HepG2 (cell line): ENCODE measurements around the gene CEBPG. TPM values are rescaled to one million over a fixed set of nuclear protein-coding genes. Genes with fewer than 3 reads are reported as not detected.

Source experiments
- FOXP1 ChIP-seq, 2 experiments: fragments of 450-650 bp in 1 of 2; IDR thresholded peaks; 2 replicates each; pipeline ENCODE4 v1.6.1; 2017 to 2018; ENCODE audit warnings: antibody characterized with exemption in 1 of 2
- PAF1 ChIP-seq: IDR thresholded peaks from 2 replicates; pipeline ENCODE4 v1.6.1; 2016; ENCODE audit warnings: missing genetic modification reagents, missing compliant biosample characterization
- RFX5 ChIP-seq: IDR thresholded peaks from 2 replicates; pipeline ENCODE4 v1.6.1; 2011; ENCODE audit warnings: low read depth, low read length, improper control_type of control experiment
- TBX2 ChIP-seq: sonication (generic); formaldehyde crosslinking; IDR thresholded peaks from 2 replicates; pipeline ENCODE4 v1.5.0; 2020; ENCODE audit warnings: missing genetic modification reagents, mild to moderate bottlenecking, borderline replicate concordance
- ZNF121 ChIP-seq: sonication (generic); formaldehyde crosslinking; IDR thresholded peaks from 2 replicates; pipeline ENCODE4 v1.5.0; 2020; ENCODE audit warnings: mild to moderate bottlenecking, missing genetic modification reagents
- ZNF20 ChIP-seq: sonication (generic); formaldehyde crosslinking; IDR thresholded peaks from 2 replicates; pipeline ENCODE4 v1.4.0; 2020; ENCODE audit warnings: mild to moderate bottlenecking, moderate library complexity, missing genetic modification reagents
- ZNF546 ChIP-seq: sonication (generic); formaldehyde crosslinking; conservative IDR thresholded peaks from 2 replicates; pipeline ENCODE4 v1.8.1; 2023; ENCODE audit warnings: mild to moderate bottlenecking, missing genetic modification reagents
- ZNF678 ChIP-seq: sonication (generic); formaldehyde crosslinking; IDR thresholded peaks from 2 replicates; pipeline ENCODE4 v1.4.0; 2020; ENCODE audit warnings: mild to moderate bottlenecking, missing genetic modification reagents
- ZNF749 ChIP-seq: sonication (generic); formaldehyde crosslinking; IDR thresholded peaks from 2 replicates; pipeline ENCODE4 v1.8.0; 2022; ENCODE audit warnings: mild to moderate bottlenecking, missing genetic modification reagents, moderate library complexity, borderline replicate concordance
- polyA plus RNA-seq, 8 experiments: library from polyadenylated mRNA; depleted of rRNA in 3 of 8; stranded (reverse) in 7 of 8; unstranded in 1 of 8; fragments of >200 nt; fragmentation: Illumina TruSeq in 4 of 8; extraction: Trizol in 4 of 8; gene quantifications; 2 replicates each; pipeline versions ENCODE4 v1.2.1 to v1.2.3, GENCODE V29; 2011 to 2016; ENCODE audit warnings: low read depth in 4 of 8, missing spikeins in 1 of 8, mixed read lengths in 1 of 8; ENCODE audit not compliant: insufficient read depth in 1 of 8
- total RNA-seq, 5 experiments: library from RNA; depleted of rRNA; stranded (reverse); fragments of >200 nt; fragmentation: Illumina TruSeq; extraction: Trizol; gene quantifications; 2 replicates each; pipeline ENCODE4 v1.2.3, GENCODE V29; 2016; ENCODE audit warnings: low read depth in 1 of 5
- TF ChIP-seq, protein P1 (sequence below): sonication (generic); formaldehyde crosslinking; IDR thresholded peaks from 2 replicates; pipeline ENCODE4 v1.4.0; 2020; ENCODE audit warnings: missing genetic modification reagents
- TF ChIP-seq, protein P2 (sequence below): IDR thresholded peaks from 2 replicates; pipeline ENCODE4 v1.6.1; 2018; ENCODE audit warnings: missing genetic modification reagents, mild to moderate bottlenecking, missing compliant biosample characterization
- TF ChIP-seq, protein P3 (sequence below): sonication (generic); formaldehyde crosslinking; conservative IDR thresholded peaks from 2 replicates; pipeline ENCODE4 v1.4.0; 2020; ENCODE audit warnings: missing genetic modification reagents
- TF ChIP-seq, protein P4 (sequence below): sonication (generic); formaldehyde crosslinking; IDR thresholded peaks from 2 replicates; pipeline ENCODE4 v1.4.0; 2020; ENCODE audit warnings: mild to moderate bottlenecking, missing genetic modification reagents, borderline replicate concordance
- TF ChIP-seq, protein P5 (sequence below): sonication (generic); formaldehyde crosslinking; IDR thresholded peaks from 2 replicates; pipeline ENCODE4 v1.5.0; 2020; ENCODE audit warnings: mild to moderate bottlenecking, missing genetic modification reagents
- TF ChIP-seq, protein P6 (sequence below): sonication (generic); formaldehyde crosslinking; IDR thresholded peaks from 2 replicates; pipeline ENCODE4 v1.9.0; 2021; ENCODE audit warnings: missing genetic modification reagents, borderline replicate concordance

Gene CEBPG
- total and polyA plus RNA-seq, 2 of the 13 experiments (the other 11 are each of a cell fraction or from before 2014, with no cell fraction given) = 25.7 to 34.3 TPM

DNA sequence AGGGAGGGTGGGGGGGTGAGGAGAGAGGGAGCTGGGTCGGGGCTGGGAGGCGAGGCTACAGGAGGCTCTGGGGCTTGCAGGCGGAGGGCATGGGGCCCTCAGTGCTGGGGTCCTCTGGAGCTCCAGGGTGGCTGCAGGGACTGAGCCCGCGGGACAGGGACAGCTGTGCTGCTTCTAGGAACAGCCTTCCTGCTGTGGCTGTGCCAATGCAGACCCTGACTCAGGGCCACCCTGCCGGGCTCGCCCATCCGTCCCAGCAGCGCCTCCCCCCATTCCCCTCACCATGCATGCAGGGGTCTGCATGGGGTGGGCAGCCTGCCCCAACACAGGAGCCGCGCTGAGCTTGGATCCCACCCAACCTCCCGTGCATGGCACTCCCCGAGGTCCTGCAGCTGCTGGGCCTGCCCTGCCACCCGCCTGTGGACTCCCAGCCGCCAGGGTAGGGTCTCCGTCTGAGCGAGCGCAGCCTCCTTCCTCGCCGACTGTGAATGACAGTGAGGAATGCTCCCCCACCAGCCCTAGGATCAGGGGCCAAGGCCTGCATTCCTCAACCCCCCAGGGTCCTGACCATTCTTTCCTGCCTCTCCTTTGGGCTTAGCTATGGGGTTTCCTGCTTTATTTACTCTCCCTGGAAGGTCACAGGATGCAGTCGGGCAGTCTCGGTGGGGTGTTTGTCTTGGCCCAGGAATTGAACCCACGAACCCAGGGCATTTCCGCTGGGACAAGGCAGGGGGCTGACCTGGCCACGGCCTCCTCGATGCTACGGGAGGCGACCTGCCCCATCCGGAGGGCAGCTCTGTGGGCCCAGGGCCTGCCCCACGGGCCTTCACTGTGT, 23.4 kb downstream of the CEBPG start (continued):
- TF ChIP-seq, protein P1, sequence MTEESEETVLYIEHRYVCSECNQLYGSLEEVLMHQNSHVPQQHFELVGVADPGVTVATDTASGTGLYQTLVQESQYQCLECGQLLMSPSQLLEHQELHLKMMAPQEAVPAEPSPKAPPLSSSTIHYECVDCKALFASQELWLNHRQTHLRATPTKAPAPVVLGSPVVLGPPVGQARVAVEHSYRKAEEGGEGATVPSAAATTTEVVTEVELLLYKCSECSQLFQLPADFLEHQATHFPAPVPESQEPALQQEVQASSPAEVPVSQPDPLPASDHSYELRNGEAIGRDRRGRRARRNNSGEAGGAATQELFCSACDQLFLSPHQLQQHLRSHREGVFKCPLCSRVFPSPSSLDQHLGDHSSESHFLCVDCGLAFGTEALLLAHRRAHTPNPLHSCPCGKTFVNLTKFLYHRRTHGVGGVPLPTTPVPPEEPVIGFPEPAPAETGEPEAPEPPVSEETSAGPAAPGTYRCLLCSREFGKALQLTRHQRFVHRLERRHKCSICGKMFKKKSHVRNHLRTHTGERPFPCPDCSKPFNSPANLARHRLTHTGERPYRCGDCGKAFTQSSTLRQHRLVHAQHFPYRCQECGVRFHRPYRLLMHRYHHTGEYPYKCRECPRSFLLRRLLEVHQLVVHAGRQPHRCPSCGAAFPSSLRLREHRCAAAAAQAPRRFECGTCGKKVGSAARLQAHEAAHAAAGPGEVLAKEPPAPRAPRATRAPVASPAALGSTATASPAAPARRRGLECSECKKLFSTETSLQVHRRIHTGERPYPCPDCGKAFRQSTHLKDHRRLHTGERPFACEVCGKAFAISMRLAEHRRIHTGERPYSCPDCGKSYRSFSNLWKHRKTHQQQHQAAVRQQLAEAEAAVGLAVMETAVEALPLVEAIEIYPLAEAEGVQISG = peak; percentile 84
- TF ChIP-seq, protein P2, sequence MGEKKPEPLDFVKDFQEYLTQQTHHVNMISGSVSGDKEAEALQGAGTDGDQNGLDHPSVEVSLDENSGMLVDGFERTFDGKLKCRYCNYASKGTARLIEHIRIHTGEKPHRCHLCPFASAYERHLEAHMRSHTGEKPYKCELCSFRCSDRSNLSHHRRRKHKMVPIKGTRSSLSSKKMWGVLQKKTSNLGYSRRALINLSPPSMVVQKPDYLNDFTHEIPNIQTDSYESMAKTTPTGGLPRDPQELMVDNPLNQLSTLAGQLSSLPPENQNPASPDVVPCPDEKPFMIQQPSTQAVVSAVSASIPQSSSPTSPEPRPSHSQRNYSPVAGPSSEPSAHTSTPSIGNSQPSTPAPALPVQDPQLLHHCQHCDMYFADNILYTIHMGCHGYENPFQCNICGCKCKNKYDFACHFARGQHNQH = peak; percentile 97
- peak; percentile 66; the same call in 1 of the 2 replicates for TF ChIP-seq ZNF121 (CRISPR knock-in tag)
- TF ChIP-seq FOXP1 (IDR thresholded peaks at IDR 0.05) = no peak
- peak; percentile 93 for TF ChIP-seq FOXP1 (CRISPR knock-in tag; IDR thresholded peaks at IDR 0.05)
- no peak for TF ChIP-seq ZNF546 (CRISPR knock-in tag)
- TF ChIP-seq PAF1 (CRISPR knock-in tag) = no peak
- TF ChIP-seq ZNF678 (CRISPR knock-in tag) = no peak
- TF ChIP-seq, protein P3, sequence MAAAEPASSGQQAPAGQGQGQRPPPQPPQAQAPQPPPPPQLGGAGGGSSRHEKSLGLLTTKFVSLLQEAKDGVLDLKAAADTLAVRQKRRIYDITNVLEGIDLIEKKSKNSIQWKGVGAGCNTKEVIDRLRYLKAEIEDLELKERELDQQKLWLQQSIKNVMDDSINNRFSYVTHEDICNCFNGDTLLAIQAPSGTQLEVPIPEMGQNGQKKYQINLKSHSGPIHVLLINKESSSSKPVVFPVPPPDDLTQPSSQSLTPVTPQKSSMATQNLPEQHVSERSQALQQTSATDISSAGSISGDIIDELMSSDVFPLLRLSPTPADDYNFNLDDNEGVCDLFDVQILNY (CRISPR knock-in tag) = no peak
- TF ChIP-seq, protein P4, sequence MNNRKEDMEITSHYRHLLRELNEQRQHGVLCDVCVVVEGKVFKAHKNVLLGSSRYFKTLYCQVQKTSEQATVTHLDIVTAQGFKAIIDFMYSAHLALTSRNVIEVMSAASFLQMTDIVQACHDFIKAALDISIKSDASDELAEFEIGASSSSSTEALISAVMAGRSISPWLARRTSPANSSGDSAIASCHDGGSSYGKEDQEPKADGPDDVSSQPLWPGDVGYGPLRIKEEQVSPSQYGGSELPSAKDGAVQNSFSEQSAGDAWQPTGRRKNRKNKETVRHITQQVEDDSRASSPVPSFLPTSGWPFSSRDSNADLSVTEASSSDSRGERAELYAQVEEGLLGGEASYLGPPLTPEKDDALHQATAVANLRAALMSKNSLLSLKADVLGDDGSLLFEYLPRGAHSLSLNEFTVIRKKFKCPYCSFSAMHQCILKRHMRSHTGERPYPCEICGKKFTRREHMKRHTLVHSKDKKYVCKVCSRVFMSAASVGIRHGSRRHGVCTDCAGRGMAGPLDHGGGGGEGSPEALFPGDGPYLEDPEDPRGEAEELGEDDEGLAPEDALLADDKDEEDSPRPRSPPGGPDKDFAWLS = peak; percentile 92; the same call in 1 of the 2 replicates
- TF ChIP-seq, protein P5, sequence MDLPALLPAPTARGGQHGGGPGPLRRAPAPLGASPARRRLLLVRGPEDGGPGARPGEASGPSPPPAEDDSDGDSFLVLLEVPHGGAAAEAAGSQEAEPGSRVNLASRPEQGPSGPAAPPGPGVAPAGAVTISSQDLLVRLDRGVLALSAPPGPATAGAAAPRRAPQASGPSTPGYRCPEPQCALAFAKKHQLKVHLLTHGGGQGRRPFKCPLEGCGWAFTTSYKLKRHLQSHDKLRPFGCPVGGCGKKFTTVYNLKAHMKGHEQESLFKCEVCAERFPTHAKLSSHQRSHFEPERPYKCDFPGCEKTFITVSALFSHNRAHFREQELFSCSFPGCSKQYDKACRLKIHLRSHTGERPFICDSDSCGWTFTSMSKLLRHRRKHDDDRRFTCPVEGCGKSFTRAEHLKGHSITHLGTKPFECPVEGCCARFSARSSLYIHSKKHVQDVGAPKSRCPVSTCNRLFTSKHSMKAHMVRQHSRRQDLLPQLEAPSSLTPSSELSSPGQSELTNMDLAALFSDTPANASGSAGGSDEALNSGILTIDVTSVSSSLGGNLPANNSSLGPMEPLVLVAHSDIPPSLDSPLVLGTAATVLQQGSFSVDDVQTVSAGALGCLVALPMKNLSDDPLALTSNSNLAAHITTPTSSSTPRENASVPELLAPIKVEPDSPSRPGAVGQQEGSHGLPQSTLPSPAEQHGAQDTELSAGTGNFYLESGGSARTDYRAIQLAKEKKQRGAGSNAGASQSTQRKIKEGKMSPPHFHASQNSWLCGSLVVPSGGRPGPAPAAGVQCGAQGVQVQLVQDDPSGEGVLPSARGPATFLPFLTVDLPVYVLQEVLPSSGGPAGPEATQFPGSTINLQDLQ = peak; percentile 99
- TF ChIP-seq TBX2 (CRISPR knock-in tag) = peak; percentile 95
- TF ChIP-seq ZNF749 = no peak; the same call in 1 of the 2 replicates
- TF ChIP-seq, protein P6, sequence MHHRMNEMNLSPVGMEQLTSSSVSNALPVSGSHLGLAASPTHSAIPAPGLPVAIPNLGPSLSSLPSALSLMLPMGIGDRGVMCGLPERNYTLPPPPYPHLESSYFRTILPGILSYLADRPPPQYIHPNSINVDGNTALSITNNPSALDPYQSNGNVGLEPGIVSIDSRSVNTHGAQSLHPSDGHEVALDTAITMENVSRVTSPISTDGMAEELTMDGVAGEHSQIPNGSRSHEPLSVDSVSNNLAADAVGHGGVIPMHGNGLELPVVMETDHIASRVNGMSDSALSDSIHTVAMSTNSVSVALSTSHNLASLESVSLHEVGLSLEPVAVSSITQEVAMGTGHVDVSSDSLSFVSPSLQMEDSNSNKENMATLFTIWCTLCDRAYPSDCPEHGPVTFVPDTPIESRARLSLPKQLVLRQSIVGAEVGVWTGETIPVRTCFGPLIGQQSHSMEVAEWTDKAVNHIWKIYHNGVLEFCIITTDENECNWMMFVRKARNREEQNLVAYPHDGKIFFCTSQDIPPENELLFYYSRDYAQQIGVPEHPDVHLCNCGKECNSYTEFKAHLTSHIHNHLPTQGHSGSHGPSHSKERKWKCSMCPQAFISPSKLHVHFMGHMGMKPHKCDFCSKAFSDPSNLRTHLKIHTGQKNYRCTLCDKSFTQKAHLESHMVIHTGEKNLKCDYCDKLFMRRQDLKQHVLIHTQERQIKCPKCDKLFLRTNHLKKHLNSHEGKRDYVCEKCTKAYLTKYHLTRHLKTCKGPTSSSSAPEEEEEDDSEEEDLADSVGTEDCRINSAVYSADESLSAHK = no peak
- no peak for TF ChIP-seq ZNF20 (CRISPR knock-in tag)
- TF ChIP-seq RFX5 = no peak
